Activated CD4-positive, CD25-positive, alpha-beta regulatory T cell (primary cell): ENCODE data around the gene CRYZ.
"Not testable (repeated sequence)": the region's sequence is repeated elsewhere in the genome, so short reads cannot be mapped to it uniquely, and the experiment has no call there.

Experiments used
- DNase-seq, 4 experiments: peaks; one replicate each; lab custom pipeline; 2025; lab: John Stamatoyannopoulos, UW

The CRYZ gene

DNA sequence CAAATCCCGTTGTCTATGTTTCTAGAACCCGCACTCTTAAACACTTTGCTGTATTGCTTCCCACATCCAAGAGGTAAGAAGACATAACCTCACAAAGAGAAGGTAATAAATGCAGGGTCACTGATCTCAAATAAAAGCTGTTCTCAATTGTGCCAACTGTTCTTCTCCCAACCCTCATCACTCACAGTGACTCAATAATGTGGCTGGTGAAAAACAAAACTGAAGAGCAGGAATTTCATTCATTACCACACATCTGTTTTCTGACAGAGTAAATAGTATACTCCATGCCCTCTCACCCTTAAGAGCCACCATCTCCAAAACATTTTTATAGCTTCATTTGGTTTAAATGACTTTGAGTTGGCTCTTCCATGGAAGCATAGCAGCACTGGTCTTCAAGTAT, 53.0 kb downstream of the CRYZ start:
- no peak for DNase-seq

DNA sequence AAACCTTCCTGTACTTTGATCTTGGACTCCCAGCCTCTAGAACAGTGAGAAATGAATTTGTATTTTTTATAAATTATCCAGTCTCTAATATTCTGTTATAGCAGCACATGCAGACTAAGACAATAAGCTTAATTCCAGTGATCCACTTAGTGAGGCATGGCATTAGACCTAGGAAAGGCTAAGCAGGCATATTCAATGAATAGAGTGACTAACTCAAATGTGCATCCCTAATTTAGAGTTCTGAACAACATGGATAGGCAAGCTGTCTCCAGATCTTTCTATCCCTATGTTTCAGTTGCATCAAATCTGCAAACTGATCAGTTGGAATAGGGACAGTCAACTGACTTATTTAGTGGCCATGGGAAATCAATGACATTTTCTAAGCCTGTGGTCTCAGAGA, 54.9 kb downstream of the CRYZ start:
- no peak for DNase-seq

DNA sequence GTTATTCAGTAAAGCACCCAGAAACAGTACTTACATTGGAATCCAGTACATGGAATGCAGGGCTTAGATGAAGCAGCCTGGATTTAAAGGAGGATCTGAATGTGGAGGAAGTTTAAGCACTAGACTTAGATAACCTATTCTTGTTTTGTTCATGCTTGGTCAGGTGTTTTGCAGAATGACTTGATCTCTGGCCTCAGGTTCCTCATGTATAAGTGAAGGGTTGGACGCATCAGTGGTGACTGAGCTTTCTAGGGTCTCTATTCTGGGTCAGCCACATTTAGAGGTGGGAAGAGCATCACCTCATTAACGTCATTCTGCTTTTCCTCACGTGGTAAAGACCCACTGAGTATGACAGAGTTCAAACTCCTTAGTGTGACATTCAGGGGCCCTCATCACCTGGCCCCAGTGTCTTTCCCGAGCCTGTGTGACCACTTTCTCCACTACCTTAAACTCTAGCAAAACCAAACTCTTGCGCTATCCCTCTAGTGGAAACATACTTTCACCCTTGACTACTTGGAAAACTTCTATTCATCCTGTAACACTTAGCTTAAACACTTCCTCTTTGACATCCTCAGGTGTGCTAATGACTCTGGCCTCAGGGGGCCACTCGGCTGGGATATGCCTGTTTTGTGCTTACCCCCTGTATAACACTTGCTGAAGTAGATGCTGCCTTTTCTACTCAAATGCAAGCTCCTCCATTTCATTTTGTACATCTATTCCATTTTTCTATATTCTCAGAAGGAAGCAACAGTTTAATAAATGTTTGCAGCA, 58.4 kb downstream of the CRYZ start:
- DNase-seq: no peak

DNA sequence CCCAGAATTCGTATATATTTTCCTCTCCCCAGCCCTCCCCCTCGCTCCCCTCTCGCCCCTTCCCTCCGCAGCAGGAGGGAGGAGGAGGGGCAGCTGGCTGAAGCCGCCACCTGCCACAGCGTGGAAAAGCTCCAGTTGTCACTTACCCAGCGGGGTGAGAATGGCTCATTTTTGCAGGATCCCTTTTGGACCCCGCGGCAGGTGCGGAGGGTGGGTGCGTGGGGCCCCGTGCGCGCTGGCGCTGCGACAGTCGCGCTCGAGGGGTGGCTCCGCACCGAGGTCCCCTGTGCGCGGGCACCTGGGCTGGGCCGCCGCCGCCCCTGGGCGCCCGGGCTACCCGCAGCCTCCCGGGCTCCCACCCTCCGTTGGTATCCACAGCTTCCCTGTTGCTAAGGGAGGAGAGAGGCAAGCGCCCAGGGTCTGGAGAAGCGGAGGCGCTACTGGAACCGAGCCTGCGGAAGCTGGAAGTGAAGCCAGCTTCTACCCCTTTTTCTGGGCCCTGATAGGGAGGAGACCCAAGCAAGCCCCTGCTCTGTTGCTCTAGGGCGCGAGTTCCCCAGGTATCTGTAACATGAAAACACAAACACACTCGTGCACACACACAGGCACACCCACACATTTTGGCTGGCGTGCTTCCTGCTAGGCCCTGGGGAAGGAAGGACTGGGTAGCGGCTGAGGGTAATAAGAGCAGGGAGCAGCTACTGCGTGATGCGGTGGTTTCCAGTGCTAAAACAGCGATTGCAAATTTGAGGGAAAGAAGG, 59.3 kb downstream of the CRYZ start, which contains the start of gene ERICH3:
ERICH3 (minus strand) TSS at position 442 of the 761 bp plus-strand sequence; CDS start at position 169, 273 bp downstream.
- DNase-seq: no peak

DNA sequence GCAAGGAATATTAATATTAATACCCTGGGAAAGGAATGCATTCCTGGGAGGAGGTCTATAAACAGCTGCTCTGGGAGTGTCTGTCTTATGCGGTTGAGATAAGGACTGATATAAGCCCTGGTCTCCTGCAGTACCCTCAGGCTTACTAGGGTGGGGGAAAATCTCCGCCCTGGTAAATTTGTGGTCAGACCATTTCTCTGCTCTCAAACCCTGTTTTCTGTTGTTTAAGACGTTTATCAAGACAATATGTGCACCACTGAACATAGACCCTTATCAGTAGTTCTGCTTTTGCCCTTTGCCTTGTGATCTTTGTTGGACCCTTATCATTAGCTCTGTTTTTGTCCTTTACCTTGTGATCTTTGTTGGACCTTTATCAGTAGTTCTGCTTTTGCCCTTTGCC, 62.0 kb downstream of the CRYZ start:
- DNase-seq: not testable (repeated sequence)
